GM04503 (cell line): ENCODE results near the gene PAN3.
"Not testable (repeated sequence)": the region's sequence is repeated elsewhere in the genome, so short reads cannot be mapped to it uniquely, and the experiment has no call there.

Source experiments
- DNase-seq: peaks from one replicate; pipeline ENCODE4 v3.0.0-alpha.2; 2012; ENCODE audit warnings: low read depth

PAN3 gene

GRCh38 chr13:28138756-28139470 is 568 bp downstream of the PAN3 start:
- DNase-seq: peak; percentile 39

GRCh38 chr13:28140433-28141125 is 2.2 kb downstream of the PAN3 start:
- DNase-seq: no peak

- not testable (repeated sequence) for DNase-seq
These were observed 3.2 kb downstream of the PAN3 start for GRCh38 chr13:28141542-28141941.

GRCh38 chr13:28145049-28145448 is 6.7 kb downstream of the PAN3 start:
- no peak for DNase-seq

- DNase-seq: no peak
These were observed 9.2 kb downstream of the PAN3 start for GRCh38 chr13:28147495-28147894.

- DNase-seq: no peak
These were observed 20.7 kb downstream of the PAN3 start for GRCh38 chr13:28159057-28159456.

- no peak for DNase-seq
These were observed 23.0 kb downstream of the PAN3 start for GRCh38 chr13:28161370-28161769.

- DNase-seq: no peak
These were observed 25.2 kb downstream of the PAN3 start for GRCh38 chr13:28163587-28163986.

- no peak for DNase-seq
These were observed 27.9 kb downstream of the PAN3 start for GRCh38 chr13:28166257-28166656.

GRCh38 chr13:28171266-28171665 is 32.9 kb downstream of the PAN3 start:
- DNase-seq: no peak

- no peak for DNase-seq
These were observed 34.6 kb downstream of the PAN3 start for GRCh38 chr13:28172947-28173346.

GRCh38 chr13:28173793-28174192 is 35.4 kb downstream of the PAN3 start:
- no peak for DNase-seq

- no peak for DNase-seq
These were observed 39.0 kb downstream of the PAN3 start for GRCh38 chr13:28177327-28177726.

- no peak for DNase-seq
These were observed 39.5 kb downstream of the PAN3 start for GRCh38 chr13:28177877-28178276.

- DNase-seq: no peak
These were observed 41.6 kb downstream of the PAN3 start for GRCh38 chr13:28179974-28180373.

- DNase-seq: peak; percentile 37
These were observed 43.1 kb downstream of the PAN3 start for GRCh38 chr13:28181413-28181812.

- no peak for DNase-seq
These were observed 46.9 kb downstream of the PAN3 start for GRCh38 chr13:28185256-28185655.

GRCh38 chr13:28199089-28199488 is 60.7 kb downstream of the PAN3 start:
- DNase-seq: no peak

- DNase-seq: no peak
These were observed 65.7 kb downstream of the PAN3 start for GRCh38 chr13:28204043-28204442.

- DNase-seq: no peak
These were observed 66.5 kb downstream of the PAN3 start for GRCh38 chr13:28204690-28205443.

- no peak for DNase-seq
These were observed 80.3 kb downstream of the PAN3 start for GRCh38 chr13:28218679-28219078.

- no peak for DNase-seq
These were observed 81.2 kb downstream of the PAN3 start for GRCh38 chr13:28219408-28220099.
